Kidney (tissue), 14 donors: ENCODE measurements around the gene CHD6. TPM values are rescaled to one million over a fixed set of nuclear protein-coding genes. Genes with fewer than 3 reads are reported as not detected.

Experiments
- DNase-seq, 5 donors: peaks; one replicate each; pipeline ENCODE4 v3.0.0-alpha.2; 2013 to 2020
- FAIRE-seq: peaks from 2 replicates; lab custom pipeline; 2012; peaks lifted over from hg19 to GRCh38; lab: Jason Lieb, UNC
- H3K27ac ChIP-seq, 2 donors: one replicate each; pipeline ENCODE4 v1.7.0; 2013; ENCODE audit warnings: low read depth in 2 of 2, low read length in 2 of 2, inconsistent platforms in 1 of 2
- H3K27me3 ChIP-seq: one replicate; pipeline ENCODE4 v1.7.1; 2013; ENCODE audit warnings: low read length, inconsistent platforms; ENCODE audit not compliant: control insufficient read depth, insufficient read depth
- H3K36me3 ChIP-seq, 3 donors: one replicate each; pipeline versions ENCODE4 v1.7.0 to v1.7.1; 2013; ENCODE audit warnings: low read length in 3 of 3, control low read depth in 1 of 3, inconsistent platforms in 1 of 3; ENCODE audit not compliant: insufficient read depth in 3 of 3, control insufficient read depth in 2 of 3
- H3K4me1 ChIP-seq, 3 donors: one replicate each; pipeline versions ENCODE4 v1.7.0 to v1.7.1; 2013; ENCODE audit warnings: low read length in 3 of 3, inconsistent platforms in 1 of 3, low read depth in 1 of 3; ENCODE audit not compliant: control insufficient read depth in 2 of 3, insufficient read depth in 2 of 3
- H3K4me3 ChIP-seq, 3 donors: one replicate each; pipeline versions ENCODE4 v1.7.0 to v1.8.1; 2013; ENCODE audit warnings: low read length in 3 of 3, control low read depth in 1 of 3, inconsistent platforms in 1 of 3
- H3K9ac ChIP-seq, 3 donors: one replicate each; pipeline versions ENCODE4 v1.7.0 to v1.7.1; 2013; ENCODE audit warnings: low read length in 3 of 3, control low read depth in 1 of 3, inconsistent platforms in 1 of 3
- H3K9me3 ChIP-seq, 3 donors: one replicate each; pipeline versions ENCODE4 v1.7.0 to v1.7.1; 2013; ENCODE audit warnings: low read length in 3 of 3, control low read depth in 1 of 3, inconsistent platforms in 1 of 3; ENCODE audit not compliant: control insufficient read depth in 2 of 3, insufficient read depth in 1 of 3
- intact Hi-C: fragments of 100-400 bp; cut with DNase I; formaldehyde crosslinking; loops from one replicate; pipeline ENCODE4 v1.11.1; 2022
- polyA plus RNA-seq: library from polyadenylated mRNA; stranded (reverse); fragments of 350-450 nt; fragmentation: Illumina TruSeq; extraction: RNeasy Lipid Tissue Mini Kit (QIAGEN cat#74804); gene quantifications from one replicate; pipeline ENCODE4 v1.2.3, GENCODE V29; 2014; ENCODE audit warnings: low read depth, low replicate concordance; ENCODE audit not compliant: insufficient read depth
- total RNA-seq: library from RNA; stranded (reverse); fragmentation: NEBNext Ultra II Directional; extraction: Animal tissue kit (Norgen Biotek cat#: 25700); gene quantifications from one replicate; pipeline ENCODE4 v1.2.1, GENCODE V29; 2021
- TF ChIP-seq, protein P1 (sequence below): IDR thresholded peaks from 3 replicates; pipeline ENCODE4 v1.5.1; 2012; ENCODE audit warnings: mild to moderate bottlenecking, moderate library complexity, borderline replicate concordance; ENCODE audit not compliant: insufficient read depth; ENCODE audit errors: extremely low read depth
- donor health status: control.
- donor health status: control.
- donor health status: control.
- donor health status: control.
- donor health status: control.
- donor health status: DM: yes; HTN: yes; CAD: no.
- donor health status: Normal renal cell carcinoma (clear cell type).

The CHD6 gene
- total and polyA plus RNA-seq, 2 donors from 2014 or later = 4.5 to 53.5 TPM

DNA sequence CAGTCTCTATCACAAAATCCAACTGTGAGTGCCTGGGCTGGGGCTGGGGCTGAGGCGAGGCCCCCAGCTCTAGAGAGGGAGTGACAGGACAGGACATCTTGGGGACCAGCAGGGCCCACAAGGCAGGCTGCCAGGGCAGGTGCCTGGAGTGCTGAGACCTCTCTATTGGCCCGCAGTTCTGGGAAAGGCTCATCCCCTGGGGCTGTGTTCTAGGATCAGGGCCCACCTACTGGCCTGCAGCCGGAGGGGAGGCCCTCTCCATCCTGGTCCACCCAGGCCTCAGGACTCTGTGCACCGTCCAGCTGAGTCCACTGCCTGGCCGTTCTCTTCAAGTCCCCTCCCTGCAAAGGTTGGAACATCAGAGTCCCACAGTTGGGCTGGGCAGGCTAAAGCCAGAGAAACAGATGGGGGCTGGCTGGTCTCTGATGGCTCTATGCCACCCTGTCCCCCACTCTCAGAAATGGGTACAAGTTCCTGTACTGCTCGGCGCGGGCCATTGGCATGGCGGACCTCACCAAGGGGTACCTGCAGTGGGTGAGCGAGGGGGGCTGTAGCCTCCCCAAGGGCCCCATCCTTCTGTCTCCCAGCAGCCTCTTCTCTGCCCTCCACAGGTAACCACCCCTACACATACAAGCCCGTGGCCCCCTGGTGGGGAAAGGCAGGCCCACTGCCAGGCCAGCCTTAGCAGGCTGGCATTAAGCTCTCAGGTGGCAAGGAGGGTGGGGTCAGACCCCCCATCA lies 260.6 kb downstream of the CHD6 start:
- intact Hi-C loops = no loop called here
- peaks cover 0 to 7% (median 0%) of the 10 kb centered on the region in 3 donors for H3K4me1 ChIP-seq
- TF ChIP-seq, protein P1, sequence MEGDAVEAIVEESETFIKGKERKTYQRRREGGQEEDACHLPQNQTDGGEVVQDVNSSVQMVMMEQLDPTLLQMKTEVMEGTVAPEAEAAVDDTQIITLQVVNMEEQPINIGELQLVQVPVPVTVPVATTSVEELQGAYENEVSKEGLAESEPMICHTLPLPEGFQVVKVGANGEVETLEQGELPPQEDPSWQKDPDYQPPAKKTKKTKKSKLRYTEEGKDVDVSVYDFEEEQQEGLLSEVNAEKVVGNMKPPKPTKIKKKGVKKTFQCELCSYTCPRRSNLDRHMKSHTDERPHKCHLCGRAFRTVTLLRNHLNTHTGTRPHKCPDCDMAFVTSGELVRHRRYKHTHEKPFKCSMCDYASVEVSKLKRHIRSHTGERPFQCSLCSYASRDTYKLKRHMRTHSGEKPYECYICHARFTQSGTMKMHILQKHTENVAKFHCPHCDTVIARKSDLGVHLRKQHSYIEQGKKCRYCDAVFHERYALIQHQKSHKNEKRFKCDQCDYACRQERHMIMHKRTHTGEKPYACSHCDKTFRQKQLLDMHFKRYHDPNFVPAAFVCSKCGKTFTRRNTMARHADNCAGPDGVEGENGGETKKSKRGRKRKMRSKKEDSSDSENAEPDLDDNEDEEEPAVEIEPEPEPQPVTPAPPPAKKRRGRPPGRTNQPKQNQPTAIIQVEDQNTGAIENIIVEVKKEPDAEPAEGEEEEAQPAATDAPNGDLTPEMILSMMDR = no peak
- H3K4me3 ChIP-seq = no peak overlapping the region
- H3K9ac ChIP-seq = no peak overlapping the region
- no peak overlapping the region for H3K27ac ChIP-seq
- H3K36me3 ChIP-seq = peaks cover 0 to 26% (median 4%) of the 10 kb centered on the region in 3 donors
- DNase-seq = peak in 1 of 5 donors; percentile 57
- no peaks in the 10 kb centered on the region for H3K27me3 ChIP-seq
- FAIRE-seq = no peak
- H3K9me3 ChIP-seq = no peaks in the 10 kb centered on the region

GRCh38 chr20:41356951-41357350 lies 261.2 kb downstream of the CHD6 start:
- Histone ChIP-seq H3K27me3 (no peaks in the 10 kb centered on the region), H3K27ac (no peak overlapping the region), H3K36me3 (peaks cover 0 to 31% (median 8%) of the 10 kb centered on the region in 3 donors), H3K9ac (no peak overlapping the region), H3K4me1 (peaks cover 0 to 7% (median 0%) of the 10 kb centered on the region in 3 donors), H3K9me3 (no peaks in the 10 kb centered on the region), H3K4me3 (no peak overlapping the region)
- intact Hi-C loops = no loop called here
- FAIRE-seq (no peak), DNase-seq (no peak)
- TF ChIP-seq, protein P1 = no peak

- Histone ChIP-seq H3K4me1 (no peaks in the 10 kb centered on the region), H3K36me3 (peaks cover 0 to 34% (median 13%) of the 10 kb centered on the region in 3 donors), H3K27ac (no peak overlapping the region), H3K4me3 (no peak overlapping the region), H3K9ac (no peak overlapping the region), H3K9me3 (no peaks in the 10 kb centered on the region), H3K27me3 (no peaks in the 10 kb centered on the region)
- TF ChIP-seq, protein P1 = no peak
- intact Hi-C loops = no loop called here
- peak in 1 of 5 donors; percentile 58 for DNase-seq
- no peak for FAIRE-seq
These were observed 262.5 kb downstream of the CHD6 start for GRCh38 chr20:41355598-41356203.
